GM21825 (cell line): ENCODE results near the gene NPR1.
"Not testable (repeated sequence)": the region's sequence is repeated elsewhere in the genome, so short reads cannot be mapped to it uniquely, and the experiment has no call there.

Experiments used
- ATAC-seq: cut with Tn5 transposase; IDR thresholded peaks from one replicate; pipeline ENCODE4 v1.9.1; 2021; ENCODE audit warnings: mild to moderate bottlenecking, moderate library complexity; ENCODE audit not compliant: unreplicated experiment

The NPR1 gene

DNA sequence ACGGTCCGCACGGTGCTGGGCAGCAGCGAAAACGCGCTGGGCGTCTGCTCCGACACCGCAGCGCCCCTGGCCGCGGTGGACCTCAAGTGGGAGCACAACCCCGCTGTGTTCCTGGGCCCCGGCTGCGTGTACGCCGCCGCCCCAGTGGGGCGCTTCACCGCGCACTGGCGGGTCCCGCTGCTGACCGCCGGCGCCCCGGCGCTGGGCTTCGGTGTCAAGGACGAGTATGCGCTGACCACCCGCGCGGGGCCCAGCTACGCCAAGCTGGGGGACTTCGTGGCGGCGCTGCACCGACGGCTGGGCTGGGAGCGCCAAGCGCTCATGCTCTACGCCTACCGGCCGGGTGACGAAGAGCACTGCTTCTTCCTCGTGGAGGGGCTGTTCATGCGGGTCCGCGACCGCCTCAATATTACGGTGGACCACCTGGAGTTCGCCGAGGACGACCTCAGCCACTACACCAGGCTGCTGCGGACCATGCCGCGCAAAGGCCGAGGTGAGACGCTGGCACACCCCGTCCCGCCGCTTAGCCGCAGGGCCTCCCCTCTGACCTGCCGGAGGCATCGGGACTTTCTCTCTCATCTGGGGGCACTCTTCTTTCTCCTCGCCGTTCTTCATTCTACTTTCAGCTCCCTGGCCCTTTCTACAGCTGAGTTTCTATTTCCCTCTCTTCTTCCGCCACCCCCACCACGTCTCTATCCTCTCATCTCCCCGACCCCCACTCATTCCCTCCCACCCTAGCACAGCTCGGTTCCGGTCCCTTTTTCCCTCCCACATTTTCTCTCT, 1.0 kb downstream of the NPR1 start:
- ATAC-seq, result no peak

DNA sequence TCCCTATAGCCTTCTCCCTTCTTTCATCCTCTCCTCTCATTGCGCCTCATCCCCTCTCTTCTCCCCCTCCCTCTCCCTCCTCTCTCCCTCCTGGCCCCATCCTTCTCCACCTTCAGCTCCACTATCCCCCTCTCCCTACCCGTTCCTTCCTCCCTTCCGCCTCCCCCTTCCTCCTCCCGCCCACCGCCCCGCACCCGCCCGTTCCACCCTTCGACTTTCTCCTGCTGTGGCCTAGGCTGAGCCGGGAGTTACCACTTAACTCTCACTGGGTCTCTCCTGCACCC, 1.6 kb downstream of the NPR1 start:
- no peak for ATAC-seq

DNA sequence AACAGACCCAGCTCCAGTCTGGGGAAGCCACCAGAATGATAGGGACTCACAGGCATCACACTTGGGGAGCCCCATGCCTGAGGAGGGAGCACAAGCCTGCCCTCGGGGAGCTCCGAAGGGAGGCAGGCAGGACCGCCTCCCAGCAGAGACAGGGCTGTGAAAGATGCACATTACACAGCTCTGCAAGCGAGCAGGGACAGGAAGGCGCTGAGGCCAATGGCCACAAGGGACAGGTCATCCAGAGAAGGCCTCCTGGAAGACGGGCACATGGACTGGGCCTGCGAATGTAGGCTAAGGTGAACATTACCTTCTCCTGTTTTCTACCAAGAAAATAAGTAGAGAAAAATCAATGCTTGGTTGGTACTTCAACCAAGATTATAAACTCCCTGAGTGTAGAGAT, 4.2 kb downstream of the NPR1 start:
- no peak for ATAC-seq

DNA sequence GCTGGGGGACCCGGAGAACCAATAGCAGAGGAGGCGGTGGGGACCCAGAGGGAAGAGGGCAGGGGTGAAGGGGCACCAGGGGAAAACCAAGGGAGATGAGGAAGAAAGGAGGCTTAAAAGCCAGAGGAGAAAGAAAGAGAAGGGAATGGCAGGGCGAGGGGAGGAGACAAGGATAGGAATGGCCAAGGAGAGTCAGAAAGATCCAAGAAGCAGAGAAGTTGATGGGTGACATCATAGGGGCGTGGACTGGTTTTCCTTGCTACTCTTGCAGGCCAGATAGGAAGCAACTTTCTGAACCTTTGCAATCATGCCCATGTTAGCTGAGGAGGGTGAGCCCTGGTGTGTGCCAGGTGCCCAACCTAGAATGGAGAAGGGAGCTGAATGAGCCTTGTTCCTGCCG, 5.4 kb downstream of the NPR1 start:
- ATAC-seq, result no peak

DNA sequence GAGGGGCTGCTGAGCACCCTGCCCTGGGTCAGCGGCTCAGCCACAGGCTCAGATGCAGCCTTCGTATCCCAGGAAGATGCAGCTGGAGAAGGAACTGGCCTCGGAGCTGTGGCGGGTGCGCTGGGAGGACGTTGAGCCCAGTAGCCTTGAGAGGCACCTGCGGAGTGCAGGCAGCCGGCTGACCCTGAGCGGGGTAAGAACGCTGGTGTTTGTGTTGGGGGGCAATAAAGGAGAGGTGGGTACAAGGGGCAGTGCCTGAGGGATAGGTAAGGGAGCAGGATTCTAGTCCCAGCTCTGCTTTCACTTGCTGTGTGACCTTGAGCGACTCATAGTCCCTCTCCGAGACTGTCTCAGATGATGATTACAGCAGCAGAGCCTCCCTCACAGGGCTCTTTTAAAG, 6.4 kb downstream of the NPR1 start:
- no peak for ATAC-seq

DNA sequence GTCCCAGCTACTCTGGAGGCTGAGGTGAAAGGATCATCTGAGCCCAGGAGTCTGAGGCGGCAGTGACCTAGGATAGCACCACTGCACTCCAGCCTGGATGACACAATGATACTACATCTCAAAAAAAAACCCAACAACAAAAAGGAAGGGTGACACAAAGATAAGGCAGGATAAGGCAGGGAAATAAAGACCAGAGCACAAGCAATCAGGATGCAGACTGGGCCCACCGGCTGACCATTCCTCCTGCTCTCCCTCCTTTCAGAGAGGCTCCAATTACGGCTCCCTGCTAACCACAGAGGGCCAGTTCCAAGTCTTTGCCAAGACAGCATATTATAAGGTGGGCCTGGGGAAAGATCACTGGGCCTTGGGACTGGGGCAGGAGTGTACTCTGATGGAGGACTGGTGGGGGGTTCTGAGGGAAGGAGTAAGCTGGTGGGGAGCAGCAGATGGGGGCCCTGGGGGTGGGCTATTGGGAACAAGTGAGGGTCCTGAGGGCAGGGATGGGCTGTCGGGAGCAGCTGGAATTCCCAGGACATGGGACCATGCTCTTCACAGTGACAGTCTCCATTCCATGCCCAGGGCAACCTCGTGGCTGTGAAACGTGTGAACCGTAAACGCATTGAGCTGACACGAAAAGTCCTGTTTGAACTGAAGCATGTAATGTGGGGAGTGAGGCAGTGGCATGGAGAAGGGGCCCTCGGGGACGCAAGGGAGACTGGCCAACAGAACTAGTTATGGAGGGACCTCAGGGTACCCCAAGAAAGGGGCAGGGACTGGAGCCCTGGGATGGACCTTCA, 7.3 kb downstream of the NPR1 start:
- ATAC-seq, result no peak

DNA sequence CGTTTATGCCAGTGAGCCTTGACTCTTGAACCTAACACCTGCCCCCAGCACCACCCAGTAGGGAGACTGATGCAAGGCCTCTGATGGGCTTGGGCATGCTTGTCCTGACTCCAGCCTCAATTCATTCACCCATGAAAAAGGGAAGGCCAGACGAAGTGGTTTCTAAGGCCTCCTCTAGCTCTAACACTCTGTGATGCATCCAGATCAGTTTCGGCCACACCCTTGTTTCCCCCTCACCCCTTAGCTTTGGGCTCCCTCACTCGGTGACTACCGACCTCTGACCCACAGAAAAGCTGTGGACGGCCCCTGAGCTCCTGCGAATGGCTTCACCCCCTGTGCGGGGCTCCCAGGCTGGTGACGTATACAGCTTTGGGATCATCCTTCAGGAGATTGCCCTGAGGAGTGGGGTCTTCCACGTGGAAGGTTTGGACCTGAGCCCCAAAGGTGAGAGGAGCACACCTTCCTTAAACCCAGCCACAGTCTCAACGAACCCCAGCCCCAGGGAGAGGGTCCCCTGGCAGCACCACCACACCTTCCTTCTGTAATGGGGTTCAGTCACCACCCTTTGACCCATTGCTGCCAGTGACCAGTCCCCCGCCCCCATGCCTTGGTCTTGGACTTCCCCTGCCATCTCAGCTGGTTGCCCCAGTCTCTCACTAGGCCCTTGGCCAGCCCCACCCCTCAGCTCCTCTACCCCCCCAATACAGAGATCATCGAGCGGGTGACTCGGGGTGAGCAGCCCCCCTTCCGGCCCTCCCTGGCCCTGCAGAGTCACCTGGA, 9.0 kb downstream of the NPR1 start:
- no peak for ATAC-seq

DNA sequence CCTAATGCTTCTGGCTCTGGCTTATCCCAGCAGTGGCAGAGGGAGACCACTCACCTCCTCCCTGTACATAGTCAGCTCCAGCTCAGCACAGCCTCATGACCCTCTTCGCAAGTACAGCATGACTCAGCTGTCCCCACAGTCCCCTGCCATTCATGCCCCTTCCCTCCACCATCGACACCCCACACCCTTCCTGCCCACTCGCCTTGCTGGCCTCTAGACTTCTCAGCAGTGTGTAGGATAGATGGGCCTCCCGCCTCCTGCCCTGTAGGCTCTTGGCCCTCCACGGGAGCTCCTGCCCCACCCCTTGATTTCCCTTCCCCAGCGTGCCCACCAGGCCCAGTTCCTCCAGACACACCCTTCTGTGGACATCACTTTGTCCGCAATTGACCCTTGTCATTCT, 9.8 kb downstream of the NPR1 start:
- no peak for ATAC-seq

DNA sequence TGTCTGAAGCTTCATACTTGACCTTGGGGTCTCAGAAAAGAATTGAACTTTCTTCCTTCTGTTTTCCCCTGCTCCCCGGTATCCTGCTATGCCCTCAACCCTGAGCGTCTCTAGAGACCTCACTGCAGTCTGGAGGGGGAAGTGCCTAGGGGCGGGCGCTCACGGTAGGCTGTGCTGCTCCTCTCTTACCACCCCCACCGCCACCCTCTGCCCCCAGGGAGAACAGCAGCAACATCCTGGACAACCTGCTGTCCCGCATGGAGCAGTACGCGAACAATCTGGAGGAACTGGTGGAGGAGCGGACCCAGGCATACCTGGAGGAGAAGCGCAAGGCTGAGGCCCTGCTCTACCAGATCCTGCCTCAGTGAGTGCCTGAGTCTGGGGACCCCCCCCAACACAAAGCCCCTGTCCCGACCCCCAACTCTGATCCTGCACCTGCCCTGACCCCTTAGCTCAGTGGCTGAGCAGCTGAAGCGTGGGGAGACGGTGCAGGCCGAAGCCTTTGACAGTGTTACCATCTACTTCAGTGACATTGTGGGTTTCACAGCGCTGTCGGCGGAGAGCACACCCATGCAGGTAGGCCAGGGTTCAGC, 10.3 kb downstream of the NPR1 start:
- ATAC-seq, result no peak

DNA sequence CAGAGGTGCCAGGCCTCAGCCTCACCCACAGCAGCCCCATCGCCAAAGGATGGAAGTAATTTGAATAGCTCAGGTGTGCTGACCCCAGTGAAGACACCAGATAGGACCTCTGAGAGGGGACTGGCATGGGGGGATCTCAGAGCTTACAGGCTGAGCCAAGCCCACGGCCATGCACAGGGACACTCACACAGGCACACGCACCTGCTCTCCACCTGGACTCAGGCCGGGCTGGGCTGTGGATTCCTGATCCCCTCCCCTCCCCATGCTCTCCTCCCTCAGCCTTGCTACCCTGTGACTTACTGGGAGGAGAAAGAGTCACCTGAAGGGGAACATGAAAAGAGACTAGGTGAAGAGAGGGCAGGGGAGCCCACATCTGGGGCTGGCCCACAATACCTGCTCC, 15.0 kb downstream of the NPR1 start:
- no peak for ATAC-seq

DNA sequence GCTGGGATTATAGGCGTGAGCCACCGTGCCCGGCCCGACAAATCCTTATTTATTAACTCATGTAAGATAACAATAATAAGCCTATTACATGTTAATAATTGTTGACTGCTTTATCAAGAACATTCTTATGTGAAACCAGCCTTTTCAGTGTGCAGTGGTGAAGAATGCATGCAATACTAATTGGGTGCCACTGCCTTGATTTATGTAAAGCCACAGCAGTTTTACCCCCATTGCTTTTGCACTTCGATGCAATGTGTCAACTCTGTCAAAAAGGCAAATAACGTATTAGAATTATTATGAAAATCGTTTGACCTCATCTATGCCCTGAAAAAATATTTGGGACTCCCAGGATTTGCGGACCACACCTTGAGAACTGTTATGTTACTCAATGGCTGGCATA, 18.3 kb downstream of the NPR1 start:
- no peak for ATAC-seq

DNA sequence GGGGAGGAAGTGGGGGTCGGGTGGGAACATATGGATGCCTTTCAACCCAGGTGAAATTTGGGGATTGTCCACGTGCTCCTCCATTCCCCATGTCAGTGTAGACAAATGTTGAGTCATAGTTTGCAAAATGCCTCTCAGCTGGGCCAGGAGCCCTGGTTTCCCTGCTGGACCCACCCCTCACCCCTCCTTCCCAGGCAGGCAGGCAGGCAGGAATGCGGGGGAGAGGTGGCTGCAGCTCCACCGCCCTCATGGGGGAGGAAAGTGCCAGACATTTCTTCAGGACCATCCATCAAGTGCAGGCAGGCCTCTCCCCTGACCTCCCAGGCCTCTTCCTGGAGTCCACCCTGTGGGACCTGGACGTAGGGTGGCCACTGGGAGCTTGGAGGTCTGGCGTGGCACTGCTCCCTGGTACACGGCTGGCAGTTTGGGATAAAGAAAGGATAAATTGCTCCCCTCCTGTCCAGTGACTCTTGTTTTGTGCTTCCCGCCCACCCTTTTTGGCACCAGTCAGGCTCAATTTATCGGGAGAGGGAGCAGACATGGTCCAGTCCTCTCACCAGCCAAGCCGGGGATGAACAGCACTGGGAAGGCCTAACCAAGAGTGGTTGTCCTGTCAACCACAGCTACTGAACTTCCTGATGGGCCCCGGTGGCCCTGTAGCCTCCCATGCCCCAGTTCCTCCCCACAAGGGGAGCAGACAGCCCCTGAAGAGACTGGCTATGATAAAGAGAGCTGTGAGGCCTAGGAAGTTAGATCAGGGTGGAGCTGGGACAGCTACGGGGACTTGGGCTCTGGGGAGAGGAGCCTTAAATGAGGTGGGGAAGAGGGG, 18.9 kb downstream of the NPR1 start:
- ATAC-seq, result no peak

DNA sequence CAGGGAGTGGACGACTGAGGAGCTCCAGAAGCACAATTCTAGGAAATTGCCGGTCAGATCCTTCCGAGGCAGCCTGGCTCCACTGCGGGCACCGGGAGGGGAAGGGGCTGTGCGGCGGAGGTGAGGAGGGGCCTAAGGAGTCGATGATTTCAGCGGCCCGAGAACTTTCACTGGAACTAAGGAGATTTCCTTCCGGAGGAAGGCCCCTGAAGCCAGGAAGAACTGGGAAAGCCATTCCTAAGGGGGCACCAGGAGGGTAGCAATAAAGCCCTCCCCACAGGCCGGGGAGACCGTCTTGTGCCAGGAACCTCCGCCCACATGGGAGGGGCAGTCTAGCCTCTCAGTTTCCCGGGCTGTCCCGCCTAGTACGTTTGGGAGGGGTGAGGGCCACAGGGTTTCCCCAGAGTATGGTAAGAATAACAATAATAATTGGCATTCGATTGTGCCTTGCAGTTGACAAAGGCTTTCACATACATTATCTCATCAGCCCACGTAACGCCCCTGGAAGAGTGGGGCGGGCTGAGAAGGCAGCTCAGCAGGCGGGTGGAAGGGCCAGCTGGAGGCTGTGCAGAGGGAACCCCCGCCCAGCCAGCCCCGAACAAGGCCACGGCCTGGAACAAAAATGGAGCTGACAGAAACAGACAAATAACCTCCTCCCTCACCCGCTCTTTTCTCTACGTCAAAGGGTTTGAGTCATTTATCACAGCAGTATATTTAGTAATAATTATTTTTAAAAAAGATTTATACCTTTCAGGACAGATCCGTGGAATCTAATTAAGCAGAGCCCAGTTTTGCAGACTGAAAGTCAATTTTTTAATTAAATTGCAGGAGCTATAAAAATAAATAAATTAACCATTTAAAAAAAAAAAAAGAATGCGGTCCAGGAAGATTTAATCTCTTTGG, 19.8 kb downstream of the NPR1 start:
- ATAC-seq, result no peak

DNA sequence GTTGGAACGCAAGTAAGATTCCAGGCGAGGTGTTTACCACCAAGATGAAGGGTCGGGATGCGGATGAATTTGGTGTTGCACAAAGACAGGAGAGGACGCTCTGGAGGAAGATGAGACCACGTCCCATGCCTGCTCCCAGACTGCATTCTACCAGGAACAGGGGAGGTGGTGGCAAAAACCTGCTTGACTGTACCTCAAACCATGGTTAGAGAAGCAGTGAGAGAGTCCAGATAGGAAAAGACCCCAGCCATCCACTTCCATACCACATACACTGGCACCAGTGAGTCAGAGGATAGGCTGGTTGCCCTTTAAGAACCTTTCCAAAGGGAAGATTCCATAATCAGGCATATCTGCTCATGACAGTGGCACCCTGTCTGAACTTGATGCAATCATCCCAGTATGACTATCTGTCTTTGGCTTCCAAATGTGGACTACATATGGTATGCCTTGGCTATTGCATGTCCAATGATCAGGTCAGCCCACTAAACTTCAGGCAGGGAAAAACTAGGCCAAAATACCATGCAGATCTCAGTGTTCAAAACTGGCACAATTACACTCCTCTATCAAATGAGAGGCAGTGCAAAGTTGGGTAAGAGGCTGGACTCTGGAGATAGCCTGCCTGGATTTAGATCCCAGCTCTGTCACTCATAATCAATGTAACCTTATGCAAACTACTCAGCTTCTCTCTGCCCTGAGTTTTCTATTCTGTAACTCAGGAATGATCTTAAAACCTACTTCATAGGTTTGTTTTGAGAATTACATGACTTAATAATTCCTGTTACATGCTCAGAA, 20.6 kb downstream of the NPR1 start:
- ATAC-seq, result no peak

DNA sequence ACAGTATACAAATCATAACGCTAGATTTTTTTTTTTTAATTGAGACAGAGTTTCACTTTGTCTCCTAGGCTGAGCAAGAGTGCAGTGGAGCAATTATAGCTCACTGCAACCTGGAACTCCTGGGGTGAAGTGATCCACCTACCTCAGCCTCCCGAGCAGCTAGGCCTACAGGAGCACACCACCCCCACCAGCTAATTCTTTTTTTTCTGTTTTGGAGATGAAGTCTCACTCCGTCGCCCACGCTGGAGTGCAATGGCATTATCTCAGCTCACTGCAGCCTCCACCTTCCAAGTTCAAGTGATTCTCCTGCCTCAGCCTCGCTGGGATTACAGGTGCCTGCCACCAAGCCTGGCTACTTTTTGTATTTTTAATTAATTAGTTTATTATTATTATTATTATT, 21.3 kb downstream of the NPR1 start:
- ATAC-seq, result no peak

DNA sequence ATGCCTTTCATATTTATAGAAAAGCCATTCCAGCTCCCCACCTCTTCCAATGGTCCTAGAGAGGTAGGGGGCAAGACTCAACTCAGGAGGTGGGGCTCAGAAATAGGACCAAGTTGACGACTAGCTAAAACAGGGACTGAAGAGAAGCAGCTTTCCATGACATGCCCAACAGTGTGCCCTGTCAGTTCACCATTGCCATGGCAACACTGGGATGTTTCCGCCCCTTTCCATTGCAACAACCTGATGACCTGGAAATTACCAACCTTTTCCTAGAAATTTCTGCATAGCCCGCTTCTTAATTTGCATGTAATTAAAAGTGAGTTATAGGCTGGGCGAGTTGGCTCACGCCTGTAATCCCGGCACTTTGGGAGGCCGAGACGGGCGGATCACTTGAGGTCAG, 27.0 kb downstream of the NPR1 start:
- ATAC-seq, result no peak

DNA sequence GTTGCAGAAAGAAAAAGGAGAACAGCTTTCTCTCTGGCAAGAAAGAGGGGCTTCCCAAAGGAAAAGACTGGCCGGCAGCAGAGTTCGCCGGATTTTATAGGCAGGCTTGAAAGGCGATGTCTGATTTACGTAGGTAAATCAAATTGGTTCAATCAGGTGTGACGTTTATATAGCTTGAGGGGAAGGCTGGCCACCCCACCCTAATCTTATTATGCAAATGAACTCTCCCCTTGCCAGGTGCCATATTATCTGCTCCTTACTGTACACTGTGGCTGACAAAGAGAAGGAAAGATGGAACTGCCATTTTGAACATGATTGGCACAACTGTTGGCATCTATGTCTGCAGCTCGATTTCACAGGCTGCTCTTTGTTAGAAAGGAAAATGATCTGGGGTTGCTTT, 32.5 kb downstream of the NPR1 start:
- no peak for ATAC-seq

DNA sequence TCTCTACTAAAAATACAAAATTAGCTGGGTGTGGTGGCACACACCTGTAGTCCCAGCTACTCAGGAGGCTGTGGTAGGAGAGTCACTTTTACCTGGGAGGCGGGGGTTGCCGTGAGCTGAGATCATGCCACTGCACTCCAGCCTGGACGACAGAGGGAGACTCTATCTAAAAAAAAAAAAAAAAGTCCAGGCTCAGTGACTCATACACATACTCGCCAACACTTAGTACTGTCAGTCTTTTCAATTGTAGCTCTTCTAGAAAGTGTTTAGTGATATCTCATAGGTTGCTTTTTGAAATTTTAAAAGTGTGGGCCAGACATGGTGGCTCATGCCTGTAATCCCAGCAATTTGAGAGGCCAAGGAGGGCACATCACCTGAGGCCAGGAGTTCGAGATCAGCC, 37.7 kb downstream of the NPR1 start:
- not testable (repeated sequence) for ATAC-seq

DNA sequence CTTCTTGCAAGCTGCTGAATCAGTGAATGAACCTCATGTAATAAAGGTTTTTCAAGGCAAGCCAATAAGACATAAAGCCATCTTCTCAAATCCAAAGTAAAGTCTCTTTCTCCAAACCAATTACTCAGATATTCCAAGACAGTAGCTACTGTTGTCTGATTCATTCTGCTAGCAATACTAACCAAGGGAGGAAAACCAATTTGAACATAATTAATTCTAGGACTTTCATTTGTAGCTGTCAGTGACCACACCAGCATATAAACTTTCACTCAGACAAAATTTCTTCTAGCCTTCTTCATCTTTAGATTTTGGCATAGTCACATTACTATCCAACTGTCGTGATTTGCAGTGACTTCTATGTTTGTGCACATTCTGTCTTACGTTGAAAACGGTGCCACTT, 38.8 kb downstream of the NPR1 start:
- ATAC-seq, result no peak
